Uterus (tissue), 4 donors: Measurements from ENCODE around the gene ADGRD1. TPM values are rescaled to one million over a fixed set of nuclear protein-coding genes. Genes with fewer than 3 reads are reported as not detected.

Source experiments
- DNase-seq, 2 donors: peaks; one replicate each; pipeline ENCODE4 v3.0.0-alpha.2; 2019 to 2020
- H3K27ac ChIP-seq, 2 donors: fragments of 200-600 bp; sonication (generic); 1 replicate in 1 of 2; 2 replicates in 1 of 2; pipeline ENCODE4 v1.5.1; 2016 to 2018
- H3K27me3 ChIP-seq, 2 donors: fragments of 200-600 bp; sonication (generic); one replicate each; pipeline ENCODE4 v1.5.1; 2018 to 2019; ENCODE audit warnings: control low read depth in 1 of 2
- H3K36me3 ChIP-seq, 2 donors: fragments of 200-600 bp; sonication (generic); one replicate each; pipeline ENCODE4 v1.5.1; 2019; ENCODE audit warnings: control low read depth in 1 of 2
- H3K4me1 ChIP-seq, 2 donors: fragments of 200-600 bp; sonication (generic); one replicate each; pipeline ENCODE4 v1.5.1; 2018 to 2019; ENCODE audit warnings: control low read depth in 1 of 2
- H3K4me3 ChIP-seq, 2 donors: fragments of 200-600 bp; sonication (generic); 1 replicate in 1 of 2; 2 replicates in 1 of 2; pipeline ENCODE4 v1.5.1; 2018 to 2019; ENCODE audit warnings: mild to moderate bottlenecking in 1 of 2
- H3K9me3 ChIP-seq, 2 donors: fragments of 200-600 bp; sonication (generic); one replicate each; pipeline ENCODE4 v1.5.1; 2019; ENCODE audit warnings: control low read depth in 1 of 2
- CTCF ChIP-seq, 4 experiments: fragments of 200-600 bp in 2 of 4; fragments of 450-650 bp in 2 of 4; sonication (generic) in 2 of 4; IDR thresholded peaks; one replicate each; pipeline ENCODE4 v1.5.1; 2016 to 2019; ENCODE audit warnings: antibody characterized with exemption in 4 of 4, mild to moderate bottlenecking in 2 of 4, moderate library complexity in 1 of 4
- POLR2A ChIP-seq, 2 donors: fragments of 450-650 bp; IDR thresholded peaks; one replicate each; pipeline ENCODE4 v1.6.1; 2016; ENCODE audit warnings: antibody characterized with exemption in 2 of 2, mild to moderate bottlenecking in 1 of 2, moderate library complexity in 1 of 2
- intact Hi-C: fragments of 100-400 bp; cut with DNase I; formaldehyde crosslinking; loops from one replicate; pipeline ENCODE4 v1.15.1; 2023; ENCODE audit warnings: low total_unique reads
- total RNA-seq, 4 donors: library from RNA; depleted of rRNA in 3 of 4; stranded (reverse); fragments of >200 nt in 3 of 4; gene quantifications; one replicate each; pipeline versions ENCODE4 v1.1.0 to v1.2.4, GENCODE V29; 2014 to 2023
- donor health status: DM: yes; HTN: yes; CAD: no.

The ADGRD1 gene
- total RNA-seq, 4 donors from 2014 or later = 13.5 to 89.9 (median 33.7) TPM

- Histone ChIP-seq H3K9me3 (no peaks in the 10 kb centered on the region), H3K36me3 (no peaks in the 10 kb centered on the region), H3K27ac (no peak overlapping the region), H3K27me3 (no peaks in the 10 kb centered on the region), H3K4me1 (peaks cover 0 to 3% of the 10 kb centered on the region in 2 donors), H3K4me3 (no peak overlapping the region)
- intact Hi-C loops = no loop called here
- DNase-seq = no peak
- TF ChIP-seq POLR2A (IDR thresholded peaks at IDR 0.05) = no peak
- no peak for TF ChIP-seq CTCF (IDR thresholded peaks at IDR 0.05)
These were observed 52.5 kb downstream of the ADGRD1 start for GRCh38 chr12:131006036-131006735.

- intact Hi-C loops = no loop called here
- DNase-seq = peak; percentile 36 to 41
- Histone ChIP-seq H3K36me3 (no peaks in the 10 kb centered on the region), H3K27me3 (no peaks in the 10 kb centered on the region), H3K4me1 (peaks cover 0 to 3% of the 10 kb centered on the region in 2 donors), H3K9me3 (no peaks in the 10 kb centered on the region), H3K27ac (no peak overlapping the region), H3K4me3 (no peak overlapping the region)
- TF ChIP-seq CTCF (IDR thresholded peaks at IDR 0.05) = no peak
- no peak for TF ChIP-seq POLR2A (IDR thresholded peaks at IDR 0.05)
These were observed 53.5 kb downstream of the ADGRD1 start for GRCh38 chr12:131007031-131007739.

- no peak overlapping the region for H3K4me3 ChIP-seq
- H3K4me1 ChIP-seq = peaks cover 0 to 3% of the 10 kb centered on the region in 2 donors
- H3K27ac ChIP-seq = no peak overlapping the region
- H3K9me3 ChIP-seq = no peaks in the 10 kb centered on the region
- intact Hi-C loops = no loop called here
- no peaks in the 10 kb centered on the region for H3K27me3 ChIP-seq
- no peak for DNase-seq
- no peaks in the 10 kb centered on the region for H3K36me3 ChIP-seq
- TF ChIP-seq CTCF (IDR thresholded peaks at IDR 0.05) (no peak), POLR2A (IDR thresholded peaks at IDR 0.05) (no peak)
These were observed 54.0 kb downstream of the ADGRD1 start for GRCh38 chr12:131007740-131008117.

GRCh38 chr12:131008131-131008912 lies 54.6 kb downstream of the ADGRD1 start:
- Histone ChIP-seq H3K9me3 (no peaks in the 10 kb centered on the region), H3K27ac (no peak overlapping the region), H3K4me1 (peaks cover 0 to 3% of the 10 kb centered on the region in 2 donors), H3K36me3 (no peaks in the 10 kb centered on the region), H3K27me3 (no peaks in the 10 kb centered on the region), H3K4me3 (no peak overlapping the region)
- intact Hi-C loops = no loop called here
- no peak for DNase-seq
- TF ChIP-seq POLR2A (IDR thresholded peaks at IDR 0.05) = no peak
- TF ChIP-seq CTCF (IDR thresholded peaks at IDR 0.05) = no peak

GRCh38 chr12:131008913-131009270 lies 55.2 kb downstream of the ADGRD1 start:
- DNase-seq = no peak
- TF ChIP-seq POLR2A (IDR thresholded peaks at IDR 0.05) (no peak), CTCF (IDR thresholded peaks at IDR 0.05) (no peak)
- Histone ChIP-seq H3K9me3 (no peaks in the 10 kb centered on the region), H3K36me3 (no peaks in the 10 kb centered on the region), H3K27me3 (no peaks in the 10 kb centered on the region), H3K4me1 (peaks cover 0 to 3% of the 10 kb centered on the region in 2 donors), H3K4me3 (no peak overlapping the region), H3K27ac (no peak overlapping the region)
- intact Hi-C loops = no loop called here
